CD4-positive, alpha-beta T cell treated with Interleukin-4 for 4 hours (primary cell): ENCODE results near the gene CST7.

Source experiments
- DNase-seq: peaks from one replicate; pipeline ENCODE4 v3.0.0-alpha.2; 2020

The CST7 gene

GRCh38 chr20:25006431-25007167, 57.5 kb downstream of the CST7 start:
- DNase-seq, result no peak

GRCh38 chr20:25007491-25008305, 58.6 kb downstream of the CST7 start:
- no peak for DNase-seq

- no peak for DNase-seq
Measured at GRCh38 chr20:25008388-25009217, 59.5 kb downstream of the CST7 start.
